GM23248 (cell line): Measurements from ENCODE around the gene IGSF3. TPM values are rescaled to one million over a fixed set of nuclear protein-coding genes. Genes with fewer than 3 reads are reported as not detected.
"Not testable (repeated sequence)": the region's sequence is repeated elsewhere in the genome, so short reads cannot be mapped to it uniquely, and the experiment has no call there.

ENCODE experiments used
- DNase-seq: peaks from one replicate; pipeline ENCODE4 v3.0.0-alpha.2; 2015
- H2AFZ ChIP-seq: fragments of 200-600 bp; sonication (generic); 2 replicates; pipeline ENCODE4 v1.6.1; 2016; ENCODE audit warnings: antibody characterized with exemption
- H3F3A ChIP-seq: fragments of 200-600 bp; sonication (generic); 2 replicates; pipeline ENCODE4 v1.6.1; 2016; ENCODE audit warnings: mild to moderate bottlenecking, antibody characterized with exemption, mixed run types; ENCODE audit not compliant: insufficient read depth
- H3K27ac ChIP-seq: fragments of 200-600 bp; sonication (generic); 2 replicates; pipeline ENCODE4 v1.5.1; 2016; ENCODE audit warnings: mild to moderate bottlenecking
- H3K27me3 ChIP-seq: fragments of 200-600 bp; sonication (generic); replicated peaks from 2 replicates; pipeline ENCODE4 v1.6.1; 2016; ENCODE audit warnings: mild to moderate bottlenecking; ENCODE audit not compliant: insufficient read depth
- H3K36me3 ChIP-seq: fragments of 200-600 bp; sonication (generic); 2 replicates; pipeline ENCODE4 v1.6.1; 2016; ENCODE audit warnings: low read depth, mild to moderate bottlenecking
- H3K4me1 ChIP-seq: fragments of 200-600 bp; sonication (generic); 2 replicates; pipeline ENCODE4 v1.6.1; 2016; ENCODE audit warnings: mild to moderate bottlenecking; ENCODE audit not compliant: insufficient read depth
- H3K4me2 ChIP-seq: fragments of 200-600 bp; sonication (generic); one replicate; pipeline ENCODE4 v1.6.1; 2016; ENCODE audit warnings: mild to moderate bottlenecking; ENCODE audit not compliant: unreplicated experiment
- H3K4me3 ChIP-seq: fragments of 200-600 bp; sonication (generic); 2 replicates; pipeline ENCODE4 v1.5.1; 2016; ENCODE audit warnings: mild to moderate bottlenecking
- H3K79me2 ChIP-seq: fragments of 200-600 bp; sonication (generic); 2 replicates; pipeline ENCODE4 v1.6.1; 2016; ENCODE audit warnings: mild to moderate bottlenecking; ENCODE audit not compliant: insufficient read depth
- H3K9ac ChIP-seq: fragments of 200-600 bp; sonication (generic); 2 replicates; pipeline ENCODE4 v1.6.1; 2016; ENCODE audit warnings: mild to moderate bottlenecking
- H3K9me2 ChIP-seq: fragments of 200-600 bp; sonication (generic); 2 replicates; pipeline ENCODE4 v1.6.1; 2016; ENCODE audit warnings: mixed run types, mild to moderate bottlenecking, moderate library complexity; ENCODE audit not compliant: insufficient read depth
- H3K9me3 ChIP-seq: fragments of 200-600 bp; sonication (generic); one replicate; pipeline ENCODE4 v1.6.1; 2017; ENCODE audit warnings: low read depth
- H4K20me1 ChIP-seq: fragments of 200-600 bp; sonication (generic); 2 replicates; pipeline ENCODE4 v1.6.0; 2016; ENCODE audit not compliant: insufficient read depth
- EZH2 ChIP-seq: fragments of 200-600 bp; sonication (generic); IDR thresholded peaks from 2 replicates; pipeline ENCODE4 v1.6.1; 2018; ENCODE audit warnings: antibody characterized with exemption, mild to moderate bottlenecking; ENCODE audit not compliant: insufficient read depth, poor library complexity, severe bottlenecking
- EZH2phosphoT487 ChIP-seq: fragments of 200-600 bp; sonication (generic); IDR thresholded peaks from 2 replicates; pipeline ENCODE4 v1.6.1; 2018; ENCODE audit warnings: antibody characterized with exemption, moderate library complexity, mild to moderate bottlenecking, low read depth; ENCODE audit not compliant: insufficient read depth
- WGBS, 2 experiments: methylation state at CpG; one replicate each; pipeline ENCODE4 v1.1.6; 2015 to 2017; ENCODE audit warnings: low lambda C conversion rate in 2 of 2, low coverage in 1 of 2; ENCODE audit errors: missing lambda C conversion rate in 2 of 2; 5-methylcytosine and 5-hydroxymethylcytosine counted together
- in situ Hi-C: fragments of 300-500 bp; cut with MboI; formaldehyde crosslinking; loops from 2 replicates; pipeline ENCODE4 v1.15.0; 2020
- polyA plus RNA-seq: library from polyadenylated mRNA; unstranded; fragments of >200 nt; fragmentation: Nextera tagmentation; extraction: Ambion mirVana; gene quantifications from 2 replicates; pipeline ENCODE4 v1.2.1, GENCODE V29; 2016
- total RNA-seq: library from RNA; depleted of rRNA; stranded (reverse); fragments of >200 nt; shearing (Covaris generic); gene quantifications from 2 replicates; pipeline ENCODE4 v1.2.3, GENCODE V29; 2014

Gene IGSF3
- total and polyA plus RNA-seq, 2 experiments from 2014 or later = 0.08 to 0.22 TPM

DNA sequence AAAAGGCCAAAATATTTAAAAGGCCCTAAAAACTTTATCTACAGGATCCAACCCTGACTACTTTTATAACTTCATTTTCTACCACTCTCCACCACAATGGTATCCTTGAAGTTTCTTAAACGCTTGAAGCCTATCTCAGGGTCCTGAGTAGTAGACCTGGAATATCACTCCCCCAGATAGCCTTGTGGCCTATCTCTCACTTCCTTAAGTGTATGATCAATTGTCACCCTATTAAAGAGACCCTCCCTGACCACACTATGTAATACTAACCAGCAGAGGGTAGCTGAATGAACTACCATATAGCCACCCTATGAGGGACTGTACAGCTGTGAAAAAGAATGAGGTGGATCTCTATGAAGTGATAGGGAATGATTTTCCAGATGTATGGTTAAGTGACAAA is 102.3 kb downstream of the IGSF3 start:
- Histone ChIP-seq H3K4me3 (no peak overlapping the region), H3K9me3 (no peaks in the 10 kb centered on the region), H3K4me1 (peaks cover 7% of the 10 kb centered on the region; the same call in 1 of the 2 replicates), H3K9ac (no peak overlapping the region), H2AFZ (no peak overlapping the region), H3K9me2 (no peaks in the 10 kb centered on the region), H3K27me3 (no peaks in the 10 kb centered on the region), H3F3A (no peaks in the 10 kb centered on the region), H3K27ac (no peak overlapping the region), H3K36me3 (no peaks in the 10 kb centered on the region), H3K4me2 (no peak overlapping the region), H3K79me2 (peaks cover 44% of the 10 kb centered on the region), H4K20me1 (no peaks in the 10 kb centered on the region)
- WGBS, 2 experiments = 88 to 100% methylated on average over 1 of the region's 1 CpG
- TF ChIP-seq EZH2 = no peak
- no peak for TF ChIP-seq EZH2phosphoT487
- in situ Hi-C loops = no loop called here
- DNase-seq = no peak

DNA sequence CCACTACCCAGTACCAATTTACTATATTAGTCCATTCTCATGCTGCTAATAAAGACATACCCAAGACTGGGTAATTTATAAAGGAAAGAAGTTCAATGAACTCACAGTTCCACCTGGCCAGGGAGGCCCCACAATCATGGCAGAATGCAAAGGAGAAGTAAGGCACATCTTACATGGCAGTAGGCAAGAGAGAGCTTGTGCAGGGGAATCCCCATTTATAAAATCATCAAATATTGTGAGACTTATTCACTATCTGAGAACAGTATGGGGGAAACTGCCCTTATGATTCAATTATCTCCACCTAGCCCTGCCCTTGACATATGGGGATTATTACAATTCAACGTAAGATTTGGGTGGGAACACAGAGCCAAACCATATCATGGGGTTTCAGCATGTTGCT is 103.1 kb downstream of the IGSF3 start:
- no peak for DNase-seq
- H3K36me3 ChIP-seq = no peaks in the 10 kb centered on the region
- H3F3A ChIP-seq = no peaks in the 10 kb centered on the region
- H2AFZ ChIP-seq = no peak overlapping the region
- peaks cover 7% of the 10 kb centered on the region; the same call in 1 of the 2 replicates for H3K4me1 ChIP-seq
- H3K4me3 ChIP-seq = no peak overlapping the region
- no peaks in the 10 kb centered on the region for H3K27me3 ChIP-seq
- peaks cover 40% of the 10 kb centered on the region for H3K79me2 ChIP-seq
- no peak overlapping the region for H3K27ac ChIP-seq
- 100% methylated on average over 1 of the region's 1 CpG for WGBS, 2 experiments
- H3K4me2 ChIP-seq = no peak overlapping the region
- H3K9me3 ChIP-seq = no peaks in the 10 kb centered on the region
- no peaks in the 10 kb centered on the region for H3K9me2 ChIP-seq
- TF ChIP-seq EZH2 = no peak
- TF ChIP-seq EZH2phosphoT487 = no peak
- in situ Hi-C loops = no loop called here
- H4K20me1 ChIP-seq = no peaks in the 10 kb centered on the region
- no peak overlapping the region for H3K9ac ChIP-seq

DNA sequence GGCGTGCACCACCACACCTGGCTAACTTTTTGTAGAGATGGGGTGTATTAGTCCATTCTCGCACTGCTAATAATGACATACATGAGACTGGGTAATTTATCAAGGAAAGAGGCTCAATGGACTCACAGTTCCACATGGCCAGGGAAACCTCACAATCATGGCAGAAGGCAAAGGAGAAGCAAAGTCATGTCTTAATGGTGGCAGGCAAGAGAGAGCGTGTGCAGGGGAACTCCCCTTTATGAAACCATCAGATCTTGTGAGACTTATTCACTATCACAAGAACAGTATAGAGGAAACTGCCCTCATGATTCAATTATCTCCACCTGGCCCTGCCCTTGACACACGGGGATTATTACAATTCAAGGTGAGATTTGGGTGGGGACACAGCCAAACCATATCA is 105.1 kb downstream of the IGSF3 start:
- H3K27ac ChIP-seq, H2AFZ ChIP-seq, in situ Hi-C loops, H3K4me1 ChIP-seq, H3F3A ChIP-seq, H3K9me2 ChIP-seq, H3K9me3 ChIP-seq, H4K20me1 ChIP-seq, H3K4me3 ChIP-seq, H3K4me2 ChIP-seq, H3K9ac ChIP-seq, H3K36me3 ChIP-seq, H3K27me3 ChIP-seq, DNase-seq: not testable (repeated sequence)
- peaks cover 41% of the 10 kb centered on the region for H3K79me2 ChIP-seq
- 97 to 98% methylated on average over 4 of the region's 4 CpGs for WGBS, 2 experiments

DNA sequence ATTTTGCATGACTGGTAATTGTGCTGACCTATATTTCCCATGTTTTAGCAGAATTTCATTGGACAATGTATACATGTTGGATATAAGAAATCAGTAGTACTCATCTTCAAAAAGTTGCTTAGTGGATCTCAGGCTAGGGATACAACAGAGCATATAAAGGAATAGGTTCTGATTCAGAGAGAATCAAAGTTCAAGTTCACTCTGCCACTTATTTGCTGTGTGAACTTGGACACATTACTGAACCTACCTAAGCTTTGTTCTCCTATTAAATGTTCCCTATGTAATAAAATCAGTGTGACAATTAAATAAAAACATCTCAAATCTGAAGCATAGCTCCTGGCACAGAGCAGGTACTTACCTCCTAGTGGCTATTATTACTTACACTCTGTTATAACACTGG is 106.0 kb downstream of the IGSF3 start:
- no peak for DNase-seq
- in situ Hi-C loops = no loop called here
- H3K4me2 ChIP-seq = no peak overlapping the region
- peaks cover 44% of the 10 kb centered on the region for H3K79me2 ChIP-seq
- no peak for TF ChIP-seq EZH2phosphoT487
- no peak for TF ChIP-seq EZH2
- H3F3A ChIP-seq = peaks cover under 1% of the 10 kb centered on the region; the same call in 1 of the 2 replicates
- no peaks in the 10 kb centered on the region for H3K27me3 ChIP-seq
- no peaks in the 10 kb centered on the region for H4K20me1 ChIP-seq
- no peak overlapping the region for H2AFZ ChIP-seq
- no peaks in the 10 kb centered on the region for H3K9me3 ChIP-seq
- no peaks in the 10 kb centered on the region for H3K36me3 ChIP-seq
- H3K9ac ChIP-seq = no peak overlapping the region
- H3K4me1 ChIP-seq = peaks cover 11% of the 10 kb centered on the region
- no peak overlapping the region for H3K27ac ChIP-seq
- H3K9me2 ChIP-seq = no peaks in the 10 kb centered on the region
- no peak overlapping the region for H3K4me3 ChIP-seq

DNA sequence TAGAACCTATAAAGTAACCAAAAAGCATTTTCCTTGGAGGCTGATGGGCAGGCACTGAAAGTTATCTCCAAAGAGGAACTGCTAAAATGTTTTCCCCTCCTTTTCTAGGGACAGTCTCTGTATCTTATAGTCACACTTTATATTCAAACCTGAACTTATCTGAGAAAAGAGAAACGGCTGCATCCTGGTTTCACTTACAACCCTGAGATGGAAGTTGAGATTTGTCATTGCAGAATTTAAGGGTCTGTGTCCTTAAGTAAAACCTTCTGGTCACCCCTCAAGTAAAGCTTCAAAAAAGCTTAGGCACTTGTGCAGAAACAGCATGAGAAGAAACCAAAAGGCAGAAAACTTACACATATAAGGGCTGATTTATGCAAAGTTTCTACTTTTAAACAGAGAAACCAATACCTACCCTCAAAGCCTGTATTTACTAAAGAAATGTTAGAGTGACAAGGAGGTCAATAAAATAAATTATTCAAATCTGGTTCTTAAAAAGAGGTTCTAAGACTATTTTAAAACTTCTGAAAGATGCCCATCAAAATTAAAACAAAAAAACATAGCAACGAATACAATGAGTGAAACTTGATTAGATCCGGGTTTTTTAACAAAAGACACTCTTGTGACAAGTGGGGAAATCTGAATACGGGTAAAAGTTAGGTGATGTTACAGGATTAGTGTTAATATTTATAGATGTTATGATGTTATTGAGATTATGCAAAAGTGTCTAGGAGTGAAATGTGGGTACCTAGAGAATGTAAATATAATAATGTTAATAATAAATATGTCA is 106.6 kb downstream of the IGSF3 start:
- TF ChIP-seq EZH2 (no peak), EZH2phosphoT487 (no peak)
- Histone ChIP-seq H3K9me3 (no peaks in the 10 kb centered on the region), H3K4me3 (no peak overlapping the region), H2AFZ (no peak overlapping the region), H4K20me1 (no peaks in the 10 kb centered on the region), H3K9me2 (no peaks in the 10 kb centered on the region), H3K36me3 (no peaks in the 10 kb centered on the region), H3K79me2 (peaks cover 44% of the 10 kb centered on the region), H3K27ac (no peak overlapping the region), H3K9ac (no peak overlapping the region), H3K27me3 (no peaks in the 10 kb centered on the region), H3K4me2 (no peak overlapping the region), H3F3A (peaks cover 7% of the 10 kb centered on the region), H3K4me1 (peaks cover 14% of the 10 kb centered on the region)
- WGBS, 2 experiments = 78 to 84% methylated on average over 4 of the region's 4 CpGs
- in situ Hi-C loops = no loop called here
- DNase-seq = no peak
